Vagina (tissue), 2 donors: ENCODE data around the gene MPG. TPM values are rescaled to one million over a fixed set of nuclear protein-coding genes. Genes with fewer than 3 reads are reported as not detected.
"Not testable (repeated sequence)": the region's sequence is repeated elsewhere in the genome, so short reads cannot be mapped to it uniquely, and the experiment has no call there.

Experiments used
- DNase-seq, 2 donors: peaks; one replicate each; pipeline ENCODE4 v3.0.0-alpha.2; 2017; ENCODE audit errors: extremely low spot score in 2 of 2
- H3K27ac ChIP-seq: fragments of 200-600 bp; sonication (generic); one replicate; pipeline ENCODE4 v1.5.1; 2019
- H3K27me3 ChIP-seq: fragments of 200-600 bp; sonication (generic); one replicate; pipeline ENCODE4 v1.5.1; 2019
- H3K36me3 ChIP-seq, 2 donors: fragments of 200-600 bp; sonication (generic); one replicate each; pipeline ENCODE4 v1.5.1; 2017 to 2019
- H3K4me1 ChIP-seq: fragments of 200-600 bp; sonication (generic); one replicate; pipeline ENCODE4 v1.5.1; 2019
- H3K4me3 ChIP-seq, 2 donors: fragments of 200-600 bp; sonication (generic); 1 replicate in 1 of 2; 2 replicates in 1 of 2; pipeline ENCODE4 v1.5.1; 2016 to 2019
- H3K9me3 ChIP-seq: fragments of 200-600 bp; sonication (generic); one replicate; pipeline ENCODE4 v1.5.1; 2019
- POLR2A ChIP-seq, 2 donors: fragments of 450-650 bp; IDR thresholded peaks; one replicate each; pipeline ENCODE4 v1.6.1; 2017; ENCODE audit warnings: antibody characterized with exemption in 2 of 2, mild to moderate bottlenecking in 2 of 2, moderate library complexity in 2 of 2
- POLR2AphosphoS5 ChIP-seq, 2 donors: sonication (generic); formaldehyde crosslinking; IDR thresholded peaks; one replicate each; pipeline ENCODE4 v1.9.0; 2017; ENCODE audit warnings: antibody characterized with exemption in 2 of 2, mild to moderate bottlenecking in 2 of 2, low read depth in 1 of 2; ENCODE audit not compliant: insufficient read depth in 1 of 2
- intact Hi-C: fragments of 100-400 bp; cut with DNase I; formaldehyde crosslinking; loops from one replicate; pipeline ENCODE4 v1.15.1; 2023
- total RNA-seq: library from RNA; depleted of rRNA; stranded (reverse); fragments of >200 nt; gene quantifications from one replicate; pipeline ENCODE4 v1.2.3, GENCODE V29; 2016
- TF ChIP-seq, protein P1 (sequence below), 3 experiments: fragments of 450-650 bp in 2 of 3; fragments of 200-600 bp in 1 of 3; sonication (generic) in 1 of 3; IDR thresholded peaks; one replicate each; pipeline ENCODE4 v1.5.1; 2017 to 2019; ENCODE audit warnings: antibody characterized with exemption in 3 of 3, mild to moderate bottlenecking in 2 of 3, moderate library complexity in 2 of 3

The MPG gene
- total RNA-seq, 1 donor from 2014 or later: 124 TPM

DNA sequence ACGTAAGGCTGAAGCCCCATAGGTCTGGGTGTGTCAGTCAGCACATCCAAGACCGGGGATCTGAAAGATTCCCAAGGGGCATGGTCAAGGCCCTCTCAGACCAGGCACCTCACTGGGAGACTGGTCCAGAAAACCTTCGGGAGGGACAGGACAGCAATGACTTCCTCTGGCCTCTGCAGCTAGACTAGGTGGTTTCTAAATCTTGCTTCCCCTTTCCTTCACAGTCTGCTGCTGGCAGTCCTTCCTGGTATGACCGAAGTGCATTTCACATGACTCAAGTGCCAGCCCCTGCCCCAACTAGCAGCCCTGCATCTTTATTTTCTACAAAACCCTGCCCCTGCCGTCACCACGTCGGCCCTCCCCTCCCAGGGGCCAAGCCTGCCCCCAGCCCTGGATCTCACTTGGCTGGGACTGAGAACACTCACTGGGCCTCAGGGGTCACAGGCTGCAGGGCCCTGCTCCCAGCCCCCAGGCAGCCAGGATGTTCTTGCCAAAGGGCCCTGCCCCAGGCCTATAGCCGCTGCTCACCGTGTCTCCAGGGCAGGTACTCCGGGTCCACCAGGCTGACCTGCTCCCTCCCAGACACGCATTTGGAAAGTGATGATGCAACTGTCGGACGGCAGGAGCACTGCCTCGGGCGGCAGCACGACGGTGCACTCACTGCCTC, 42.9 kb upstream of the MPG start:
- TF ChIP-seq, protein P1, sequence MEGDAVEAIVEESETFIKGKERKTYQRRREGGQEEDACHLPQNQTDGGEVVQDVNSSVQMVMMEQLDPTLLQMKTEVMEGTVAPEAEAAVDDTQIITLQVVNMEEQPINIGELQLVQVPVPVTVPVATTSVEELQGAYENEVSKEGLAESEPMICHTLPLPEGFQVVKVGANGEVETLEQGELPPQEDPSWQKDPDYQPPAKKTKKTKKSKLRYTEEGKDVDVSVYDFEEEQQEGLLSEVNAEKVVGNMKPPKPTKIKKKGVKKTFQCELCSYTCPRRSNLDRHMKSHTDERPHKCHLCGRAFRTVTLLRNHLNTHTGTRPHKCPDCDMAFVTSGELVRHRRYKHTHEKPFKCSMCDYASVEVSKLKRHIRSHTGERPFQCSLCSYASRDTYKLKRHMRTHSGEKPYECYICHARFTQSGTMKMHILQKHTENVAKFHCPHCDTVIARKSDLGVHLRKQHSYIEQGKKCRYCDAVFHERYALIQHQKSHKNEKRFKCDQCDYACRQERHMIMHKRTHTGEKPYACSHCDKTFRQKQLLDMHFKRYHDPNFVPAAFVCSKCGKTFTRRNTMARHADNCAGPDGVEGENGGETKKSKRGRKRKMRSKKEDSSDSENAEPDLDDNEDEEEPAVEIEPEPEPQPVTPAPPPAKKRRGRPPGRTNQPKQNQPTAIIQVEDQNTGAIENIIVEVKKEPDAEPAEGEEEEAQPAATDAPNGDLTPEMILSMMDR (IDR thresholded peaks at IDR 0.05): no peak
- TF ChIP-seq POLR2A (IDR thresholded peaks at IDR 0.05) (no peak), POLR2AphosphoS5 (IDR thresholded peaks at IDR 0.05; ENCODE audit: insufficient read depth in 1 of 2, low read depth in 1 of 2) (no peak)
- Histone ChIP-seq H3K36me3 (no peaks in the 10 kb centered on the region), H3K4me1 (no peaks in the 10 kb centered on the region), H3K27me3 (no peaks in the 10 kb centered on the region), H3K4me3 (no peak overlapping the region), H3K27ac (no peak overlapping the region), H3K9me3 (no peaks in the 10 kb centered on the region)
- intact Hi-C loops: no loop called here
- no peak for DNase-seq

- Histone ChIP-seq H3K9me3 (no peaks in the 10 kb centered on the region), H3K4me1 (no peaks in the 10 kb centered on the region), H3K27ac (no peak overlapping the region), H3K4me3 (no peak overlapping the region), H3K36me3 (no peaks in the 10 kb centered on the region), H3K27me3 (no peaks in the 10 kb centered on the region)
- no peak for DNase-seq
- TF ChIP-seq, protein P1 (IDR thresholded peaks at IDR 0.05): no peak
- no peak for TF ChIP-seq POLR2AphosphoS5 (IDR thresholded peaks at IDR 0.05; ENCODE audit: insufficient read depth in 1 of 2, low read depth in 1 of 2)
- no peak for TF ChIP-seq POLR2A (IDR thresholded peaks at IDR 0.05)
- intact Hi-C loops: no loop called here
These were observed 42.2 kb upstream of the MPG start for GRCh38 chr16:35678-36305.

DNA sequence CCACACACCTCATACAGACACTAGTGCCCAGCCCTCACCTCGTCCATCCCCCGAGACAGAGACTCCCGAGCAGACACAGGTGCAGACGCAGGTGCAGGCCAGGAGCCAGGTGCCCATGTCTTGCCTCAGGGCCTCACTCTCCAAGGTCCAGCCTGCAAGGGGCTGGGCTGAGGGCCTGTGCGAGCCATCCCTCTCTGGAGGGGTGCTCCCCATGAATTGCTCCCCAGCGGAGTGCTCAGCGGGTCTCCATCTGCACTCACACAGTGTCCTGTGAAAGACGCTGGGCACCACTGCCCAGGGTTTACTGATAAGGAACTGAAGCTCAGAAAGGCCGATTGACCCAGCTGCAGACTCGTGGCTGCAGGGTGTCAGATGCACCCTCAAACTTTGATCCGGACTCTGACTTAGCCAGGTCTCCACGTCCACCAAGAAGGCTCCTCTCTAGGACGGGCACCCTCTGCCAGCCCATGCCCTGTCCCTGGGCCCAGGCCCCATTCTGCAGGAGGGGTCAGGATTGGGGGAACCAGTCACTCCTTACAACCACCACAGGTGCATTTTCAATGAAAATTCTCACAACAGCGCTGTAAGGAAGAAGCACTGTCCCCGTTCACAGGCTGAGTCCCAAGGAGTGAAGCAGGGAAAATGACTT, 41.6 kb upstream of the MPG start:
- no peaks in the 10 kb centered on the region for H3K9me3 ChIP-seq
- no peak for TF ChIP-seq POLR2AphosphoS5 (IDR thresholded peaks at IDR 0.05; ENCODE audit: insufficient read depth in 1 of 2, low read depth in 1 of 2)

GRCh38 chr16:37511-37910, 40.5 kb upstream of the MPG start:
- TF ChIP-seq, protein P1 (IDR thresholded peaks at IDR 0.05): no peak
- no peak for TF ChIP-seq POLR2AphosphoS5 (IDR thresholded peaks at IDR 0.05; ENCODE audit: insufficient read depth in 1 of 2, low read depth in 1 of 2)
- no peak for TF ChIP-seq POLR2A (IDR thresholded peaks at IDR 0.05)
- DNase-seq: no peak
- no peaks in the 10 kb centered on the region for H3K27me3 ChIP-seq
- no peaks in the 10 kb centered on the region for H3K9me3 ChIP-seq
- intact Hi-C loops: no loop called here
- no peak overlapping the region for H3K4me3 ChIP-seq
- no peaks in the 10 kb centered on the region for H3K4me1 ChIP-seq
- no peaks in the 10 kb centered on the region for H3K36me3 ChIP-seq
- H3K27ac ChIP-seq: no peak overlapping the region

More for the DNA sequence above, 41.6 kb upstream of the MPG start:
- Histone ChIP-seq H3K36me3 (no peaks in the 10 kb centered on the region), H3K27me3 (no peaks in the 10 kb centered on the region), H3K4me1 (no peaks in the 10 kb centered on the region), H3K4me3 (no peak overlapping the region), H3K27ac (no peak overlapping the region)
- intact Hi-C loops: no loop called here
- no peak for DNase-seq

DNA sequence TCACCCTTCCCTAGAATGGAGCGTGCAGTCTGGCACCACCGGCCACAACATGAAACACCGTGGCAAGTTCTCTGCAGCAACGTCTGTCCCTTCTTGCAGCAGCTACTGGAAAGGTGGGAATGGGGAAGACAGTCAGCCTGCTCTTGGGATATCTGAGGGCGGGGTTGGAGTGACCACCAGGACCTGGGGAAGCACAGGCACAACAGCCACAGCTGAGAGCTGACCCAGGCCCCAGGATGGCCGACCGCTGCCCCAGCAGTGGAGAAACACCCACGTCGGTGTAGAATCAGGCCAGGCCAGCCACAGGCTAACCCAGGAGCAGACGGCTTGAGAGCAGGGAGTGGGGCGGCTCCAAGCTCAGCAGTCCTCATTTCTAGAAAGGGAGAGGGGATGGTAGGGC, 39.8 kb upstream of the MPG start:
- intact Hi-C loops, H3K36me3 ChIP-seq, H3K27ac ChIP-seq, DNase-seq, H3K9me3 ChIP-seq, H3K4me3 ChIP-seq, H3K27me3 ChIP-seq, H3K4me1 ChIP-seq: not testable (repeated sequence)
